Breast epithelium (tissue), 4 donors: ENCODE data around the gene CCDC149. TPM values are rescaled to one million over a fixed set of nuclear protein-coding genes. Genes with fewer than 3 reads are reported as not detected.

Source experiments
- DNase-seq, 2 donors: peaks; one replicate each; pipeline ENCODE4 v3.0.0-alpha.2; 2019; ENCODE audit warnings: low spot score in 2 of 2
- H3K27ac ChIP-seq, 2 donors: fragments of 200-600 bp; sonication (generic) in 1 of 2; one replicate each; pipeline ENCODE4 v1.5.1; 2016 to 2019; ENCODE audit warnings: mild to moderate bottlenecking in 1 of 2
- H3K27me3 ChIP-seq, 2 donors: fragments of 200-600 bp; sonication (generic) in 1 of 2; one replicate each; pipeline versions ENCODE4 v1.5.1 to v1.6.0; 2017 to 2019; ENCODE audit warnings: control low read depth in 1 of 2, mild to moderate bottlenecking in 1 of 2
- H3K36me3 ChIP-seq: fragments of 200-600 bp; one replicate; pipeline ENCODE4 v1.5.1; 2019
- H3K4me1 ChIP-seq, 2 donors: fragments of 200-600 bp; sonication (generic); one replicate each; pipeline ENCODE4 v1.5.1; 2016 to 2019; ENCODE audit warnings: control low read depth in 1 of 2
- H3K4me3 ChIP-seq, 3 donors: fragments of 200-600 bp; sonication (generic); 1 replicate in 2 of 3; 2 replicates in 1 of 3; pipeline ENCODE4 v1.5.1; 2016 to 2019; ENCODE audit warnings: mild to moderate bottlenecking in 3 of 3, moderate library complexity in 2 of 3
- H3K9me3 ChIP-seq, 2 donors: fragments of 200-600 bp; sonication (generic) in 1 of 2; one replicate each; pipeline ENCODE4 v1.5.1; 2016 to 2019; ENCODE audit warnings: control low read depth in 1 of 2
- CTCF ChIP-seq, 3 donors: fragments of 450-650 bp; IDR thresholded peaks; one replicate each; pipeline ENCODE4 v1.5.1; 2016 to 2017; ENCODE audit warnings: antibody characterized with exemption in 3 of 3, mild to moderate bottlenecking in 3 of 3, moderate library complexity in 3 of 3
- POLR2A ChIP-seq: fragments of 450-650 bp; IDR thresholded peaks from one replicate; pipeline ENCODE4 v1.6.1; 2016; ENCODE audit warnings: antibody characterized with exemption, mild to moderate bottlenecking, moderate library complexity
- POLR2AphosphoS5 ChIP-seq, 3 donors: sonication (generic); formaldehyde crosslinking; IDR thresholded peaks; one replicate each; pipeline ENCODE4 v1.6.1; 2017; ENCODE audit warnings: antibody characterized with exemption in 3 of 3
- intact Hi-C: fragments of 100-400 bp; cut with DNase I; formaldehyde crosslinking; loops from one replicate; pipeline ENCODE4 v1.15.1; 2023; ENCODE audit warnings: low total_unique reads
- total RNA-seq, 3 donors: library from RNA; depleted of rRNA; stranded (reverse); fragments of >200 nt; gene quantifications; one replicate each; pipeline ENCODE4 v1.1.0, GENCODE V29; 2016

The CCDC149 gene
- total RNA-seq, 3 donors from 2014 or later = 15.8 to 21.0 (median 18.6) TPM

- Histone ChIP-seq H3K9me3 (no peaks in the 10 kb centered on the region), H3K4me1 (no peaks in the 10 kb centered on the region), H3K27me3 (no peaks in the 10 kb centered on the region), H3K36me3 (no peaks in the 10 kb centered on the region), H3K4me3 (no peak overlapping the region), H3K27ac (peak overlapping the region in 1 of 2 donors; percentile 3)
- intact Hi-C loops = no loop called here
- no peak for TF ChIP-seq POLR2AphosphoS5 (IDR thresholded peaks at IDR 0.05)
- no peak for DNase-seq
Measured at GRCh38 chr4:24884902-24885301, 27.9 kb downstream of the CCDC149 start.

- intact Hi-C loops = no loop called here
- TF ChIP-seq POLR2A = no peak
- TF ChIP-seq CTCF (IDR thresholded peaks at IDR 0.05) = no peak
- TF ChIP-seq POLR2AphosphoS5 (IDR thresholded peaks at IDR 0.05) = no peak
- DNase-seq = no peak
- H3K4me3 ChIP-seq = no peak overlapping the region
- no peaks in the 10 kb centered on the region for H3K27me3 ChIP-seq
- H3K27ac ChIP-seq = no peak overlapping the region
- no peaks in the 10 kb centered on the region for H3K36me3 ChIP-seq
- no peaks in the 10 kb centered on the region for H3K4me1 ChIP-seq
- H3K9me3 ChIP-seq = no peaks in the 10 kb centered on the region
Measured at GRCh38 chr4:24881508-24882196, 31.2 kb downstream of the CCDC149 start.

- H3K27ac ChIP-seq = no peak overlapping the region
- DNase-seq = no peak
- H3K4me3 ChIP-seq = no peak overlapping the region
- intact Hi-C loops = no loop called here
- H3K36me3 ChIP-seq = no peaks in the 10 kb centered on the region
- no peaks in the 10 kb centered on the region for H3K9me3 ChIP-seq
- H3K27me3 ChIP-seq = no peaks in the 10 kb centered on the region
- no peaks in the 10 kb centered on the region for H3K4me1 ChIP-seq
- TF ChIP-seq POLR2A (no peak), POLR2AphosphoS5 (IDR thresholded peaks at IDR 0.05) (no peak), CTCF (IDR thresholded peaks at IDR 0.05) (no peak)
Measured at GRCh38 chr4:24880186-24880585, 32.7 kb downstream of the CCDC149 start.

- no peak for TF ChIP-seq POLR2A
- no peak for TF ChIP-seq POLR2AphosphoS5 (IDR thresholded peaks at IDR 0.05)
- TF ChIP-seq CTCF (IDR thresholded peaks at IDR 0.05) = no peak
- no peaks in the 10 kb centered on the region for H3K27me3 ChIP-seq
- H3K4me3 ChIP-seq = no peak overlapping the region
- H3K4me1 ChIP-seq = no peaks in the 10 kb centered on the region
- peaks cover 2% of the 10 kb centered on the region for H3K36me3 ChIP-seq
- no peaks in the 10 kb centered on the region for H3K9me3 ChIP-seq
- no peak overlapping the region for H3K27ac ChIP-seq
- intact Hi-C loops = no loop called here
- DNase-seq = no peak
Measured at GRCh38 chr4:24878636-24879016, 34.2 kb downstream of the CCDC149 start.

- peaks cover 4% of the 10 kb centered on the region for H3K36me3 ChIP-seq
- no peak overlapping the region for H3K27ac ChIP-seq
- H3K4me1 ChIP-seq = no peaks in the 10 kb centered on the region
- H3K4me3 ChIP-seq = no peak overlapping the region
- DNase-seq = no peak
- intact Hi-C loops = no loop called here
- H3K27me3 ChIP-seq = no peaks in the 10 kb centered on the region
- H3K9me3 ChIP-seq = no peaks in the 10 kb centered on the region
- TF ChIP-seq CTCF (IDR thresholded peaks at IDR 0.05) (no peak), POLR2A (no peak), POLR2AphosphoS5 (IDR thresholded peaks at IDR 0.05) (no peak)
Measured at GRCh38 chr4:24877868-24878635, 34.8 kb downstream of the CCDC149 start.
